ENCODE measurements around the gene FOCAD.
"Not testable (repeated sequence)": the region's sequence is repeated elsewhere in the genome, so short reads cannot be mapped to it uniquely, and the experiment has no call there.

FOCAD gene

GRCh38 chr9:20903212-20903611 is 219.2 kb downstream of the FOCAD start:
- no peak for DNase-seq

GRCh38 chr9:20904995-20905394 is 220.9 kb downstream of the FOCAD start:
- no peak for DNase-seq

- DNase-seq = no peak
Observed at GRCh38 chr9:20906326-20906725, 222.3 kb downstream of the FOCAD start.

- DNase-seq = no peak
Observed at GRCh38 chr9:20908461-20908860, 224.4 kb downstream of the FOCAD start.

- no peak for DNase-seq
Observed at GRCh38 chr9:20914556-20914955, 230.5 kb downstream of the FOCAD start.

GRCh38 chr9:20921362-20921761 is 237.3 kb downstream of the FOCAD start:
- DNase-seq = no peak

GRCh38 chr9:20925256-20926045 is 241.4 kb downstream of the FOCAD start:
- DNase-seq = no peak

- no peak for DNase-seq
Observed at GRCh38 chr9:20929276-20929675, 245.2 kb downstream of the FOCAD start.

- no peak for DNase-seq
Observed at GRCh38 chr9:20930836-20931235, 246.8 kb downstream of the FOCAD start.

GRCh38 chr9:20940447-20941173 is 256.6 kb downstream of the FOCAD start:
- no peak for DNase-seq

- peak; percentile 66 for DNase-seq
Observed at GRCh38 chr9:20941174-20941690, 257.2 kb downstream of the FOCAD start.

GRCh38 chr9:20944507-20944906 is 260.4 kb downstream of the FOCAD start:
- DNase-seq = no peak

- no peak for DNase-seq
Observed at GRCh38 chr9:20945269-20945668, 261.2 kb downstream of the FOCAD start.

GRCh38 chr9:20945856-20946255 is 261.8 kb downstream of the FOCAD start:
- DNase-seq = no peak

- DNase-seq = no peak
Observed at GRCh38 chr9:20948703-20949102, 264.6 kb downstream of the FOCAD start.

GRCh38 chr9:20950707-20951106 is 266.6 kb downstream of the FOCAD start:
- no peak for DNase-seq

- DNase-seq = no peak
Observed at GRCh38 chr9:20962536-20963225, 278.6 kb downstream of the FOCAD start.

- no peak for DNase-seq
Observed at GRCh38 chr9:20972684-20973083, 288.6 kb downstream of the FOCAD start.

- not testable (repeated sequence) for DNase-seq
Observed at GRCh38 chr9:20973246-20973947, 289.3 kb downstream of the FOCAD start.

GRCh38 chr9:20974191-20974938 is 290.3 kb downstream of the FOCAD start:
- not testable (repeated sequence) for DNase-seq

GRCh38 chr9:20978249-20978648 is 294.2 kb downstream of the FOCAD start:
- DNase-seq = no peak

GRCh38 chr9:20980832-20981455 is 296.9 kb downstream of the FOCAD start:
- DNase-seq = no peak
